ENCODE data around the gene TRIM46.

- TF ChIP-seq REST (IDR thresholded peaks at IDR 0.05; ENCODE audit: low read depth) (no peak), EP300 (IDR thresholded peaks at IDR 0.05; ENCODE audit: borderline replicate concordance) (no peak), ZBTB7A (IDR thresholded peaks at IDR 0.05; ENCODE audit: low read depth) (no peak), MAX (IDR thresholded peaks at IDR 0.05) (no peak), TAF1 (IDR thresholded peaks at IDR 0.05; ENCODE audit: low read depth) (no peak), RAD21 (IDR thresholded peaks at IDR 0.05; ENCODE audit: low read depth) (no peak), FOXM1 (IDR thresholded peaks at IDR 0.05; ENCODE audit: borderline replicate concordance, low read depth) (no peak), CREB1 (IDR thresholded peaks at IDR 0.05; ENCODE audit: low read depth) (no peak), TEAD4 (IDR thresholded peaks at IDR 0.05) (no peak), YY1 (IDR thresholded peaks at IDR 0.05; ENCODE audit: low read depth) (no peak)
Measured at GRCh38 chr1:155210314-155211104, 36.9 kb downstream of the TRIM46 start.

Data from Ishikawa (cell line).